ENCODE results near the gene FAM167B. TPM values are rescaled to one million over a fixed set of nuclear protein-coding genes. Genes with fewer than 3 reads are reported as not detected.
"Not testable (repeated sequence)": the region's sequence is repeated elsewhere in the genome, so short reads cannot be mapped to it uniquely, and the experiment has no call there.

FAM167B gene
- total RNA-seq, 2 experiments from 2014 or later = 0.32 TPM; not detected in 1

DNA sequence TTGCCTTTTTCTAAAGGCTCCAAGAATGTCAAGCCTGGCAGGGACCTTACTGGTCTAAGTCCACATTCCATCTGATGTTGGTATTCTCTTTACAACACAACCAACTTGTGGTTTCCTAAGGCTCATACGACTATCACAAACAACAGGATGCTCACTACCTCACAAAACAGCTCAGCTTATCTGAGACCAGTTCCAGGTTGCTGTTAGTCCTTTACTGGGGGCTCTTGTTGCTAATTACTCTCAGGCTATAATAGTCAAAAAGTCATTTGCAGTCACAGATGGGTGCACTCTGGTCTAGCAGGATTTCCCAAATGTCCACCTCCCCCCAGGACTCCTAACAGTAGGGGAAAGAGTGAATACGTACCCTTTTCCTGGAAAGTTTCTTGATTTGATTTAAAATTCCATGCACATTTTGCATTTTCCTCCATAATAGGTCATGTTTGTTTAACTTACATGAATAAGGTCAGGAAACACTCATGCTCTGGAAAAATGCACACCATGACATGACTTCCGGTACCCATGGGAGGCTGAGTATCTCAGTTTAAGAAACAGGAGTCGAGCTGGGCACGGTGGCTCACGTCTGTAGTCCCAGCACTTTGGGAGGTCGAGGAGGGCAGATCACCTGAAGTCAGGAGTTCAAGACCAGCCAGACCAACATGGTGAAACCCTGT lies 20.0 kb downstream of the FAM167B start:
- peak overlapping the region; percentile 94 for H3K27ac Mint-ChIP-seq
- peak overlapping the region; percentile 74 for H3K4me3 Mint-ChIP-seq
- H3K9me3 Mint-ChIP-seq = peaks cover 3% of the 10 kb centered on the region
- H3K27me3 Mint-ChIP-seq = no peaks in the 10 kb centered on the region
- no peak for DNase-seq
- H3K36me3 Mint-ChIP-seq = peaks cover 47% of the 10 kb centered on the region
- peaks cover 60% of the 10 kb centered on the region for H3K4me1 Mint-ChIP-seq

DNA sequence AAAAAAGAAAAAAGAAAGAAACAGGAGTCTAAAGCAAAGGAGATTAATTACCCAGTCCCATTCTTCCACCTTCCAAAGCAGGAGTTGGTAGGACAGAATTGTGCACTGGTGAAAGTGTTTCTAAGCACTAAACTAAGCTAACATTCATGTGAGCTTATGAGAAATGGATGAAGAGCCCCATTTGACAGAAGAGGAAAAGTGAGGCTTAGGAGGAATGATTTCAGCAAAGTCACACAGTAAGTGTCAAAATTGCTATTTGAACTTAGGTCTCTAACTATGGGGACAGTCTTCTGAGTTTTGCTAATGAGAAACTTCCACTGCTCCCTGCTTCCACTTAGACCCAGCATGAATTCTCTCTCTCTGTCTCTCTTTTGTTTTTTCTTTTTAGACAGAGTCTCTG lies 22.7 kb downstream of the FAM167B start:
- Mint-ChIP-seq H3K27ac (peak overlapping the region; percentile 77), H3K27me3 (no peaks in the 10 kb centered on the region), H3K9me3 (peaks cover 3% of the 10 kb centered on the region), H3K36me3 (peaks cover 56% of the 10 kb centered on the region), H3K4me3 (no peak overlapping the region), H3K4me1 (peaks cover 68% of the 10 kb centered on the region)
- no peak for DNase-seq

DNA sequence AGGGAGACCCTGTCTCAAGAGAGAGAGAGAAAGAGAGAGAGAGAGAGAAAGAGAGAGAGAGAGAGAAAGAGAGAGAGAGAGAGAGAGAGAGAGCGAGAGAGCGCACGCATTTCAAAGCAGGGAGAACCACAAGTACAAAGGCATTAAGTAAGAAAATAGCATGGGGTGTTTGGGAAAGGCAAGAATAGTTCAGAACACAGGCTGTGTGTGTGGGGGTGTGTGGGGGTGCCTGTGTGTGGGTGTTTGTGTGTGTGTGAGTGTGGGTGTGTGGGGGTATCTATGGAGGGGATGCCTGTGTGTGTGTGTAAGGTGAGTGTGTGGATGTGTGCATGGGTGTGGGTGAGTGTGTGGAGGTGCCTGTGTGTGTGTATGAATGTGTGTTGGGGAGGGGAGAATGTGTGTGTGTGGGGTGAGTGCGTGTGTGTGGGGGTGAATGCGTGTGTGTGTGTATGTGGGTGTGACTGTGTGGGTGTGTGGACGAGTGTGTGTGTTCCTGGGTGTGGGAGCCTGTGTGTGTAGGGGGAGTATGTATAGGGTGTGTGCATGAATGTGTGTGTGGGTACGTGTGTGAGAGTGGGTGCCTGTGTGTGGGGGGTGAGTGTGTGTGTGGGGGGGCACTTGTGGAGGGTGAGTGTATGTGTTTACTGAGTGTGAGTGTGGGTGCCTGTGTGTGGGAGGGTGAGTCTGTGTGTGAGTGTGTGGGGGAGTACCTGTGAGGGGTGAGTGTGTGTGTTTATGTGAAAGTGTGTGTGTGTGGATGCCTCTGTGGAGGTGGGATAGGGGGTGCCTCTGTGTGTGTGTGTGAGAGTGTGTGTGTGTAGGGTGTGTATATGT lies 25.8 kb downstream of the FAM167B start:
- Mint-ChIP-seq H3K27ac (peak overlapping the region; percentile 91), H3K4me1 (peaks cover 59% of the 10 kb centered on the region), H3K9me3 (no peaks in the 10 kb centered on the region), H3K36me3 (peaks cover 61% of the 10 kb centered on the region), H3K27me3 (no peaks in the 10 kb centered on the region), H3K4me3 (peak overlapping the region; percentile 77)
- no peak for DNase-seq

DNA sequence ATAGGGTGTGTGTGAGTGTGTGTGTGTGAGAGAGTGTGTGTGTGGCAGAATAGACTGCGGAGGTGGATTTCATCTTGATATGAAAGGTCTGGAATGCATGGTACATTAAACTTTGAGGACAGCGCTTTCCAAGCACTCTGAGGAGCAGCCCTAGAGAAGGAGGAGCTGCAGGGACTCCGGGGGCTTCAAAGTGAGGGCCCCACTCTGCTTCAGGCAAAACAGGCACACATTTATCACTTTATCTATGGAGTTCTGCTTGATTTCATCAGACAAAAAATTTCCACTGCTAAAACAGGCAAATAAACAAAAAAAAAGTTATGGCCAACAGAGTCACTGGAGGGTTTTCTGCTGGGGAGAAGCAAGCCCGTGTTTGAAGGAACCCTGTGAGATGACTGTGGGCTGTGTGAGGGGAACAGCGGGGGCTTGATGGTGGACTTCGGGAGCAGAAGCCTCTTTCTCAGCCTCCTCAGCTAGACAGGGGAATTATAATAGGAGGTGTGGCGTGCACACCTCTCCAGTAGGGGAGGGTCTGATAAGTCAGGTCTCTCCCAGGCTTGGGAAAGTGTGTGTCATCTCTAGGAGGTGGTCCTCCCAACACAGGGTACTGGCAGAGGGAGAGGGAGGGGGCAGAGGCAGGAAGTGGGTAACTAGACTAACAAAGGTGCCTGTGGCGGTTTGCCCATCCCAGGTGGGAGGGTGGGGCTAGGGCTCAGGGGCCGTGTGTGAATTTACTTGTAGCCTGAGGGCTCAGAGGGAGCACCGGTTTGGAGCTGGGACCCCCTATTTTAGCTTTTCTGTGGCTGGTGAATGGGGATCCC lies 26.6 kb downstream of the FAM167B start:
- Mint-ChIP-seq H3K27me3 (no peaks in the 10 kb centered on the region), H3K4me1 (peaks cover 62% of the 10 kb centered on the region), H3K9me3 (no peaks in the 10 kb centered on the region), H3K36me3 (peaks cover 65% of the 10 kb centered on the region), H3K27ac (peak overlapping the region; percentile 91), H3K4me3 (peak overlapping the region; percentile 77)
- peak; percentile 89 for DNase-seq

DNA sequence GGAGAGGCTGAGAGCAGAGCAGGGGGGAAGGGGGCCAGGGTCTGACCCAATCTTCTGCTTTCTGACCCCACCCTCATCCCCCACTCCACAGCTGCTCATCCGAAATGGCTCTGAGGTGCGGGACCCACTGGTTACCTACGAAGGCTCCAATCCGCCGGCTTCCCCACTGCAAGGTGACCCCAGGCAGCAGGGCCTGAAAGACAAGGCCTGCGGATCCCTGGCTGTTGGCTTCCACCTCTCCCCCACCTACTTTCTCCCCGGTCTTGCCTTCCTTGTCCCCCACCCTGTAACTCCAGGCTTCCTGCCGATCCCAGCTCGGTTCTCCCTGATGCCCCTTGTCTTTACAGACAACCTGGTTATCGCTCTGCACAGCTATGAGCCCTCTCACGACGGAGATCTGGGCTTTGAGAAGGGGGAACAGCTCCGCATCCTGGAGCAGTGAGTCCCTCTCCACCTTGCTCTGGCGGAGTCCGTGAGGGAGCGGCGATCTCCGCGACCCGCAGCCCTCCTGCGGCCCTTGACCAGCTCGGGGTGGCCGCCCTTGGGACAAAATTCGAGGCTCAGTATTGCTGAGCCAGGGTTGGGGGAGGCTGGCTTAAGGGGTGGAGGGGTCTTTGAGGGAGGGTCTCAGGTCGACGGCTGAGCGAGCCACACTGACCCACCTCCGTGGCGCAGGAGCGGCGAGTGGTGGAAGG lies 27.8 kb downstream of the FAM167B start:
- Mint-ChIP-seq H3K27ac (peak overlapping the region; percentile 91), H3K27me3 (no peaks in the 10 kb centered on the region), H3K36me3 (peaks cover 66% of the 10 kb centered on the region), H3K9me3 (no peaks in the 10 kb centered on the region), H3K4me1 (peaks cover 59% of the 10 kb centered on the region), H3K4me3 (peak overlapping the region; percentile 77)
- DNase-seq = no peak

DNA sequence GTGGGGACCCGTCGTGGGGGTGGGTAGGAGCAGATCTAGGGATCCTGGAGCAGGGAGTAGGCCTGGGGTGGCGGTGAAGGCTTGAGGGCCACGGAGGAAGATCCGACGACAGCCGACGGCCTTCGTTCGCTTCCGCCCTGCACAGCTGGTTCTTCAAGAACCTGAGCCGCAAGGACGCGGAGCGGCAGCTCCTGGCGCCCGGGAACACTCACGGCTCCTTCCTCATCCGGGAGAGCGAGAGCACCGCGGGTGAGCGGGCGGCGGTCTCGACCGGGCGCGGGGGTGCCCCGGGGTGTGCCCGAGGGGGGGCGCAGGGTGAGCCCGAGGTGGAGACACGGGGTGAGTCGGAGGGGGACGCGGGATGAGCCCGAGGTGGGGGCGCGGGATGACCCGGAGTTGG lies 28.4 kb downstream of the FAM167B start:
- H3K27ac Mint-ChIP-seq = peak overlapping the region; percentile 91
- H3K36me3 Mint-ChIP-seq = peaks cover 68% of the 10 kb centered on the region
- H3K4me1 Mint-ChIP-seq = peaks cover 57% of the 10 kb centered on the region

DNA sequence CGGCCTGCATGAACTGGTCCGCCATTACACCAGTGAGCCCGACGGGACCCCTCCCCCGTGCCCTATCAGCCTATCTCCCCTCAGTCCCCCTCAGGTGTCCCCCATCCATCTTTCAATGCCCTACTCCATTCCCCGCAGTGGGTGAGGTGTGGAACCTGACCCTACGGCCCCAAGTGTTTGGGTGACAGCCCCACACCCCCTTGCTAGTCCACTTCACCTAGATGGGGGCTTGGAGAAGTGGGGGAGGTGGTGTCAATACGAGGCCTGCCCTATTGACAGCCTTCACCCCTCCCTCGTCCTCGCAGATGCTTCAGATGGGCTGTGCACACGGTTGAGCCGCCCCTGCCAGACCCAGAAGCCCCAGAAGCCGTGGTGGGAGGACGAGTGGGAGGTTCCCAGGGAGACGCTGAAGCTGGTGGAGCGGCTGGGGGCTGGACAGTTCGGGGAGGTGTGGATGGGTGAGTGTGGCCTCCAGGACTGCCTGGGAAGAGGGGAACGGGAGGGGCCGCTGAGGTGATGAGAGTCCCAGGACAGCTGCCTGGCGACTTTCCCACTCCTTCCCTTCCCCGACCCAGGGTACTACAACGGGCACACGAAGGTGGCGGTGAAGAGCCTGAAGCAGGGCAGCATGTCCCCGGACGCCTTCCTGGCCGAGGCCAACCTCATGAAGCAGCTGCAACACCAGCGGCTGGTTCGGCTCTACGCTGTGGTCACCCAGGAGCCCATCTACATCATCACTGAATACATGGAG lies 29.2 kb downstream of the FAM167B start:
- Mint-ChIP-seq H3K27ac (peak overlapping the region; percentile 67), H3K4me3 (no peak overlapping the region), H3K27me3 (no peaks in the 10 kb centered on the region), H3K36me3 (peaks cover 63% of the 10 kb centered on the region), H3K9me3 (no peaks in the 10 kb centered on the region), H3K4me1 (peaks cover 54% of the 10 kb centered on the region)
- DNase-seq = no peak

More for the DNA sequence above, 28.4 kb downstream of the FAM167B start:
- no peaks in the 10 kb centered on the region for H3K9me3 Mint-ChIP-seq
- peak overlapping the region; percentile 77 for H3K4me3 Mint-ChIP-seq
- H3K27me3 Mint-ChIP-seq = no peaks in the 10 kb centered on the region
- DNase-seq = no peak

DNA sequence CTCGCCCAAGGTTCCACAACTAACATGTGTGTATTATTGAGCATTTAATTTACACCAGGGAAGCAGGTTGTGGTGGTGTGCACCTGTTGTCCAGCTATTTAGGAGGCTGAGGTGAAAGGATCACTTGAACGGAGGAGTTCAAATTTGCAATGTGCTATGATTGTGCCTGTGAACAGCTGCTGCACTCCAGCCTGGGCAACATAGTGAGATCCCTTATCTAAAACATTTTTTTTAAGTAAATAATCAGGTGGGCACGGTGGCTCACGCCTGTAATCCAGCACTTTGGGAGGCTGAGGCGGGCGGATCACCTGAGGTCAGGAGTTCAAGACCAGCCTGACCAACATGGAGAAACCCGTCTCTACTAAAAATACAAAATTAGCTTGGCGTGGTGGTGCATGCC lies 37.8 kb downstream of the FAM167B start:
- not testable (repeated sequence) for H3K27me3 Mint-ChIP-seq, H3K4me1 Mint-ChIP-seq, H3K27ac Mint-ChIP-seq, H3K4me3 Mint-ChIP-seq, H3K9me3 Mint-ChIP-seq, DNase-seq
- H3K36me3 Mint-ChIP-seq = peaks cover 15% of the 10 kb centered on the region

DNA sequence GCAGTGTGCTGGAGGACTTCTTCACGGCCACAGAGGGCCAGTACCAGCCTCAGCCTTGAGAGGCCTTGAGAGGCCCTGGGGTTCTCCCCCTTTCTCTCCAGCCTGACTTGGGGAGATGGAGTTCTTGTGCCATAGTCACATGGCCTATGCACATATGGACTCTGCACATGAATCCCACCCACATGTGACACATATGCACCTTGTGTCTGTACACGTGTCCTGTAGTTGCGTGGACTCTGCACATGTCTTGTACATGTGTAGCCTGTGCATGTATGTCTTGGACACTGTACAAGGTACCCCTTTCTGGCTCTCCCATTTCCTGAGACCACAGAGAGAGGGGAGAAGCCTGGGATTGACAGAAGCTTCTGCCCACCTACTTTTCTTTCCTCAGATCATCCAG lies 38.6 kb downstream of the FAM167B start:
- Mint-ChIP-seq H3K9me3 (no peaks in the 10 kb centered on the region), H3K27ac (no peak overlapping the region), H3K36me3 (peaks cover 10% of the 10 kb centered on the region), H3K4me1 (peaks cover 12% of the 10 kb centered on the region), H3K27me3 (no peaks in the 10 kb centered on the region), H3K4me3 (no peak overlapping the region)
- DNase-seq = no peak

DNA sequence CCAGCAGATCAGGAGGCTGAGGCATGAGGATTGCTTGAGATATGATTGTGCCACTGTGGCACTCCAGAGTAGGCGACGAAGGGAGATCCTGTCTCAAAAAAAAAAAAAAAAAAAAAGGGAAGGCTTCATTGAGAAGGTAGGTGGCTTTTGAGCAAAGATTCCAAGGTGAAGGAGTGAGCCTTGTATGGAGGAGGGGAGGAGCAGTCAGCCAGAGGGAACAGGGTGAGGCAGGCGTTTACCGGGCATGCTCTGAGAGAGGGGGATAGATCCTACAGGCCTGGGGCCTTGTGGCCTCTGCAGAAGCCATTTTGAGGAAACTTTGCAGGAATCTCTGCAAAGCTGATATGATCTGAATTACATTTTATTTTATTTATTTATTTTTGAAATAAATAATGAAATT lies 39.7 kb downstream of the FAM167B start:
- Mint-ChIP-seq H3K4me1 (peaks cover 16% of the 10 kb centered on the region), H3K27me3 (no peaks in the 10 kb centered on the region), H3K36me3 (peaks cover 10% of the 10 kb centered on the region), H3K27ac (peak overlapping the region; percentile 59), H3K4me3 (no peak overlapping the region), H3K9me3 (no peaks in the 10 kb centered on the region)
- no peak for DNase-seq

DNA sequence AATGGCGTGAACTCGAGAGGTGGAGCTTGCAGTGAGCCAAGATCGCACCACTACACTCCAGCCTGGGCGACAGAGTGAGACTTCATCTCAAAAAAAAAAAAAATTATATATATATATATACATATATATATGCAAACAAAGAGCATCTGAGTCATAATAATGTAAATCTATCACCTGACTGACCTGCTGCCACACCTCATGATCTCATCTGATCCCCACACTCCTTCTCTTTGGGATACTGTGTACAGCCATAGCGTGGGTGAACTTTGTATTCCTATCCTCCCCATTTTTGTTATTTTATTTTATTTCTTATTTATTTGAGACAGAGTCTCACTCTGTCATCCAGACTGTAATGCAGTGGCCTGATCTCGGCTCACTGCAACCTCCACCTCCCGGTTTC lies 42.2 kb downstream of the FAM167B start:
- no peak overlapping the region for H3K27ac Mint-ChIP-seq
- no peaks in the 10 kb centered on the region for H3K27me3 Mint-ChIP-seq
- DNase-seq = no peak
- peaks cover 23% of the 10 kb centered on the region for H3K4me1 Mint-ChIP-seq
- no peaks in the 10 kb centered on the region for H3K9me3 Mint-ChIP-seq
- H3K36me3 Mint-ChIP-seq = peaks cover 19% of the 10 kb centered on the region
- no peak overlapping the region for H3K4me3 Mint-ChIP-seq

DNA sequence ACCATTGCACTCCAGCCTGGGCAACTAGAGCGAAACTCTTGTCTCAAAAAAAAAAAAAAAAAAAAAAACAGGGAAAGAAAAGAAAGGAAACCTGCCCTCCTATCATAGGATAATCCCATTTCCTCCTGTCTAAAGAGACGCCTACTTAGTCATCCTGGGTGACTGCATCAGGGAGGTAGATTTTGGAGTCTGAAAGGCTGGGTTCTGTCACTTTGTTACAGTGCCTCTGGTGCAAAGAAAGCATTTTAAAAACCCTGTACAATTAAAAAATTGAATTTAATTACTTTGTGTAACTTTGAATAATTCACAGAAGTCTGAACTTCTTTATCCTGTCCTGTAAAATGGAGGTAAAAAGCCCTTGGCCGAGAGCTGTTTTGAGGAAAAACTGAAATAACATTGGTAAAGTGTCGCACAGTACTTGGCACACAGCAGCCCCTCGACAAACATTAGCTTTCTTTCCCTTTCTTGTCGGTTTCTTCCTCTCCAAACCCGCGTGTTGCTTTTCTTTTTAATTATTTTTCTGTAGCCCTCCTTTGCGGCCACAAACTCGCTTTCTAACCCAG lies 44.2 kb downstream of the FAM167B start:
- DNase-seq = no peak
- Mint-ChIP-seq H3K9me3 (no peaks in the 10 kb centered on the region), H3K4me1 (peaks cover 39% of the 10 kb centered on the region), H3K27ac (peak overlapping the region; percentile 98), H3K27me3 (no peaks in the 10 kb centered on the region), H3K36me3 (peaks cover 18% of the 10 kb centered on the region), H3K4me3 (peak overlapping the region; percentile 99)

DNA sequence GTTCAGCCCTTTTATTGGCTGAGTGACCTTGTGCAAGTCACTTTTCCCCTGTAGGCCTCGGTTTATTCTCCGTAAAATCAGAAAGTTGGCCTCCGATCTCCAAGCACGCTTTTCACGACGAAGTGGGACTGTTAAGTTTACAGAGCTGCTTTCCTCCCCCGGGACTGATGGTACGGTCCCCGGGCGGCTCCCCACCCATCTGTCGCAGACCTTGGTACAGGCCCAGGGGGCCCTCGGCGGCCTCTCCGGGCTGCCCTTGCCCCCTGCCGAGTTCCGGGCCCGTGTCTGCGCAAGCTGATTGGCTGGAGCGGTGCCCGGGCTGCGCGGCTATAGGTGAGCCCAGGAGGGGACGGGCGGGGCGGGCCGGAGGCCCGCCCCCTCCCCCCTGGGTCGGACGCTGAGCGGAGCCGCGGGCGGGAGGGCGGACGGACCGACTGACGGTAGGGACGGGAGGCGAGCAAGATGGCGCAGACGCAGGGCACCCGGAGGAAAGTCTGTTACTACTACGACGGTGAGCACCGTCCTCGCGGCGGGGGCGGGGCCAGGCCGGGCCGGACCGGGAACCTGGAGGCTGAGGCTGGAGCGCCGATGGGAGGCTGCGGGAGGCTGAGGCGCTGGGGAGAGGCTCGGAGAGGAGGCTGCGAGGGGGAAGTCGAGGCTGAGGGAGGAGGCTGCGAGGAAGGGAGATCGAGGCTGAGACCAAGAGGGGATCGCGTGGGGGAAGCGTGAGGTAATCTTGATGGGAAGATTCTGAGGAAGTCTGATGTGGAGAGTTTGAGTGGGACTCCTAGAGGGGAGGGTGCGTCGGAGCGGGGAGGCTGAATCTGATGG lies 44.9 kb downstream of the FAM167B start, which contains the start of gene HDAC1:
Gene HDAC1 (plus strand): TSS at position 376 of the 831 bp plus-strand sequence. CDS start 87 bp downstream, at position 463.
- Mint-ChIP-seq H3K27me3 (no peaks in the 10 kb centered on the region), H3K4me3 (peak within 1 kb of the TSS; percentile 99), H3K9me3 (no peaks in the 10 kb centered on the region), H3K27ac (peak within 1 kb of the TSS; percentile 98), H3K36me3 (peaks cover 21% of the 10 kb centered on the region), H3K4me1 (peaks cover 43% of the 10 kb centered on the region)
- peak; percentile 99 for DNase-seq

All from activated naive CD8-positive, alpha-beta T cell treated with anti-CD3 and anti-CD28 coated beads for 36 hours (primary cell).